Muscle of arm (tissue), 12 donors: ENCODE measurements around the gene CARHSP1. TPM values are rescaled to one million over a fixed set of nuclear protein-coding genes. Genes with fewer than 3 reads are reported as not detected.

ENCODE experiments used
- polyA plus RNA-seq, 12 donors: library from polyadenylated mRNA; unstranded; fragments of 120-200 nt; gene quantifications; one replicate each; pipeline ENCODE4 v1.2.1, GENCODE V29; 2013; ENCODE audit not compliant: insufficient read length in 12 of 12

The CARHSP1 gene
- polyA plus RNA-seq, 12 donors, result 90.7 to 117 (median 102) TPM; not detected in 1

Other genes with a start within 250 kb of the CARHSP1 start
- gene METTL22, start 247.3 kb downstream of the CARHSP1 start, polyA plus RNA-seq, result 10 to 100 TPM in 11 of 12 donors, not detected in 1; 12.1 to 30.3 (median 19.3) TPM
- gene ABAT, start 194.4 kb downstream of the CARHSP1 start, polyA plus RNA-seq, result 10 to 100 TPM in 11 of 12 donors, not detected in 1; 13.2 to 32.8 (median 19.9) TPM
- gene TMEM186, start 71.4 kb downstream of the CARHSP1 start, polyA plus RNA-seq, result 10 to 100 TPM in 7 of 12 donors, 1 to 10 TPM in 4, not detected in 1; 8.3 to 13.8 (median 10.2) TPM
- gene PMM2, start 71.2 kb downstream of the CARHSP1 start, polyA plus RNA-seq, result 10 to 100 TPM in 11 of 12 donors, not detected in 1; 14.4 to 36.8 (median 20.4) TPM
- under 1 TPM in 1 of 12 donors, not detected in 11; 0.23 TPM for gene LITAFD, start 13.3 kb upstream of the CARHSP1 start, polyA plus RNA-seq
- 100 to 1,000 TPM in 2 of 12 donors, 10 to 100 TPM in 10; 53.8 to 107 (median 76.1) TPM for gene USP7, start 94.9 kb upstream of the CARHSP1 start, polyA plus RNA-seq
- gene HAPSTR1, start 222.6 kb upstream of the CARHSP1 start, polyA plus RNA-seq, result 10 to 100 TPM; 31.1 to 66.1 (median 37.2) TPM